IPS DF 19.7 (cell line): Measurements from ENCODE around the gene UGT2B28.
"Not testable (repeated sequence)": the region's sequence is repeated elsewhere in the genome, so short reads cannot be mapped to it uniquely, and the experiment has no call there.

ENCODE experiments used
- DNase-seq: peaks from one replicate; pipeline ENCODE4 v3.0.0-alpha.2; 2013; ENCODE audit warnings: low read depth, low spot score

Gene UGT2B28

DNA sequence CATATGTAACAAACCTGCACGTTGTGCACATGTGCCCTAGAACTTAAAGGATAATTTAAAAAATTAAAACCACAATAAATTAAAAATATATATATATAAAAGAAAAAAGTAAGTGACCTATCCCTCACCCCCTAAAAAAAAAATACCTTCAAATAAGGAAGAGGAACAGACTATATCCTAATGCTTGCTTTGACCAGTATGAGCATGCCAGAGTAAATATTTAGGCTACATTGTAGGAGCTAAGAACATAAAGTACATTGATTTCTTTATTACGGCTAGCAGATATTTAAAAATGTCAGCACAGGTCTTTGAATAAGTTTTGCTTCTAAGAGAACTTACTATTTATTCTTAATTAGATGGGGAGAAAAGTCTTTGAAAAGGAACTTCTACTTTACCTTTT lies 62.8 kb downstream of the UGT2B28 start:
- not testable (repeated sequence) for DNase-seq

DNA sequence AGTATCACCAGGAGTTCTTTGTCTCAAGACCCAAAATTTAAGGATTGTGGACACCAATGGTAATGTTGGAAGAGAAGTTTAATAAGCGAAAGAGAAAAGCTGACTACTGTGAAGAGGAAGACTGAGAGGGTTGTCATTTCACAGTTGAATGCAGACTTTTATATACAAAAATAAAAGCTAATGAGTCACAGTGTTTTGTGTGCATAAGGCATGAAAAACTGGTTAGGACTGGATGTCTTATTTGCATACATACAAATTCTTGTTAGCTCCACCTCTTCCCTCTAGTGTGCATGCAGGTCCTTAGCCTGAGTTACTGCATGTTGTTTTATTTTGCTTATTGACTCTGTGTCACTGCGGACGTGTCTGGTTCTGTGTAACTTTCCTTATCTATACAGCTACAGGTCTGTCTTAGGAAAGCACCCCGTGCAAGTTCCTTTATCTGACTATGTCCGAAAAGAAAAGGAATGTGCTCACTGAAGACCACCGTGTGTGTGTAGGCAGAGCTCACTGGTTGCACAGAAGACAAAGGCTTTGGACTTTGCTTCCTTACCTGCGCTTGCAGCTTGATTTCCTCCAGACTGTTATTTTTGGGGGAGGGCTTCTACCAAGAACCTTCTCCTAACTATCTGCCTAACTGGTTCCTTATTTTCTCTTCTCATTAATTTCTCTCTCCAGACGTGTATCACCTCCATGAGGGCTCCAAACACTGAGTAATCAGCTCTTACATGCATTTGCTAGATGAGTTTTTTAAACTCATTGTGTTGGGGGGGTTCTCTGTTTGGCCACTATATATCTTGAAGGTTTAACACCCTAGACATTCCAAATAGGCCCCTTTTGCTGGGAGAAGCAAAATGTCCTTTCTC lies 63.5 kb downstream of the UGT2B28 start:
- not testable (repeated sequence) for DNase-seq
